Stimulated activated CD4-positive, alpha-beta T cell treated with anti-CD3 and anti-CD28 coated beads, TNF-alpha, amount 100 ng/mL, for 24 hours (primary cell): ENCODE results near the gene C19orf47.
"Not testable (repeated sequence)": the region's sequence is repeated elsewhere in the genome, so short reads cannot be mapped to it uniquely, and the experiment has no call there.

ENCODE experiments used
- DNase-seq, 3 experiments: peaks; one replicate each; pipeline ENCODE4 v3.0.0-alpha.2; 2020; ENCODE audit warnings: low read depth in 3 of 3

C19orf47 gene

DNA sequence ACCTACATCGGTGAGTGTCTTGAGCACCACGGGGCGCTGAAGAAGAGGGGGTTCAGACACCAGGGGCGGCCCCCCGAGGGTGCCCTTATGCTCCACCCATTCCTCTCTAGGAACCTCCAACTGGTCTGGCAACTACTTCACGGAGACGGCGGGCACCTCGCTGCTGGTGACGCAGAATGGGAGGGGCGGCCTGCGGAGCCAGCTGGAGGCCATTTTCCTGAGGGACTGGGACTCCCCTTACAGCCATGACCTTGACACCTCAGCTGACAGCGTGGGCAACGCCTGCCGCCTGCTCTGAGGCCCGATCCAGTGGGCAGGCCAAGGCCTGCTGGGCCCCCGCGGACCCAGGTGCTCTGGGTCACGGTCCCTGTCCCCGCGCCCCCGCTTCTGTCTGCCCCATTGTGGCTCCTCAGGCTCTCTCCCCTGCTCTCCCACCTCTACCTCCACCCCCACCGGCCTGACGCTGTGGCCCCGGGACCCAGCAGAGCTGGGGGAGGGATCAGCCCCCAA is 29.7 kb upstream of the C19orf47 start:
- DNase-seq = no peak

DNA sequence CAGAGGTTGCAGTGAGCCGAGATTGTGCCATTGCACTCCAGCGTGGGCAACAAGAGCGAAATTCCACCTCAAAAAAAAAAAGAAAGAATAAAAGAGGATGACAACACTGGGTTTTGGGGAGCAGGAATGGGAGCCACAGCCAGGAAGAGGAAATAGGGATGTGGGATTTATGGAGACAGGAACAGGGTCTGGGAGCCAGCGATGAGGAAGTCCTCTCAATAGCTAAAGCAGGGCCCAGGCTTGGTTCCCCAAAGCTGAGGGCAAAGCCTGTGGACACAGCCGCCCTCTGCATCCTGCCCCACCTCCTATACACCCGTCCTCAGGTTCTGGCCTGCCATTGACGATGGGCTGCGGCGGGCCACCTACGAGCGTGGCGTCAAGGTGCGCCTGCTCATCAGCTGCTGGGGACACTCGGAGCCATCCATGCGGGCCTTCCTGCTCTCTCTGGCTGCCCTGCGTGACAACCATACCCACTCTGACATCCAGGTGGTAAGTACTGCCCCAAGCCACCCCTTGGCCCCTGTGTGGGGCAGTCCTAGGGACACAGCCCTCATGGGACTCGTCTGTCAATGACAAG is 28.2 kb upstream of the C19orf47 start:
- no peak for DNase-seq

- DNase-seq = no peak
Observed at GRCh38 chr19:40374084-40374483, 25.9 kb upstream of the C19orf47 start.

DNA sequence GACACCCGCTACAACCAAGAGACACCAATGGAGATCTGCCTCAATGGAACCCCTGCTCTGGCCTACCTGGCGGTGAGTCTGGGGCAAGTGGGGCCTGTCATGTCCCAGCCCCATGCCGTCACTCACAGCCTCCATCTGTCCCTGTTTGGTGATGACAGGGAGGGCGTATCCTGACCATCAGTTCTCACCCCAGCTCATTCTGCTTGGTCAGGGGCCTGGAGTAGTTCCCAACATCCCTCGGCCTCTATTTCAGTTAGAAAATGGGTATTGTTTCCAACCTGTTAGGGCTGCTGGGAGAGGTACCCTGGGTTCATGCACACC is 23.6 kb upstream of the C19orf47 start:
- no peak for DNase-seq

DNA sequence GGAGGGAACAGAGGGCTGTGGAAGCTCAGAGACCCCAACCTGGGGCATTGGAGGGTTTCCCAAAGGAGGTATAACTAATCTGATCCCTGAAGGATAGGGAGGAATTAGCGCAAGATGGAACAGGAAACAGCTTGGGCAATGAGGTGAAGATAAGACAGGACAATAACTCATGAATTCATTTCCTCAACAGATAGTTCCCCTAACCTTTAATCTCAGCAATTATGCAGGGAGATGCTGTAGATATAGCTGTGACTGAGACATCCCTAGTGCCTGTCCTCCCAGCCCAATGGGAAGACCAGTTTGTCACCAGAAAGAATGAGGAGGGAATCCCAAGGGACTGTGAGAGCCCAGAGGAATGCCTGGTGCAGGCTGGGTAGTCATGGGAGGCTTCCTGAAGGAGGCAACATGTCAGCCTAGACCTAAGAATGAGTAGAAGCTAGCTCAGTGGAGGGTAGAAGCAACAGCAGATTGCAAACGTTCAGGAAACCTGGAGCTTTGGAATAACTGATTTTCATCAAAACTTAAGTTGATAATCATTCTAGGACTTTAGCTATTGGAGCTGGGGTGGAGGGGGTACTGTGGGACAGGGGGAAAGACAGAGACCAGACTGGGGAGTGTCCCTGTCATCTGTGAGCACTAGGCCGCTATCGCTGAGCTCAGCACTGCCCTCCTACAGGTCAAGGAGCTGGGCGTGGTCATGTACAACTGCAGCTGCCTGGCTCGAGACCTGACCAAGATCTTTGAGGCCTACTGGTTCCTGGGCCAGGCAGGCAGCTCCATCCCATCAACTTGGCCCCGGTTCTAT is 23.0 kb upstream of the C19orf47 start:
- no peak for DNase-seq

GRCh38 chr19:40370253-40370652 is 22.1 kb upstream of the C19orf47 start:
- DNase-seq = not testable (repeated sequence)

- DNase-seq = no peak
Observed at GRCh38 chr19:40369797-40370196, 21.6 kb upstream of the C19orf47 start.

DNA sequence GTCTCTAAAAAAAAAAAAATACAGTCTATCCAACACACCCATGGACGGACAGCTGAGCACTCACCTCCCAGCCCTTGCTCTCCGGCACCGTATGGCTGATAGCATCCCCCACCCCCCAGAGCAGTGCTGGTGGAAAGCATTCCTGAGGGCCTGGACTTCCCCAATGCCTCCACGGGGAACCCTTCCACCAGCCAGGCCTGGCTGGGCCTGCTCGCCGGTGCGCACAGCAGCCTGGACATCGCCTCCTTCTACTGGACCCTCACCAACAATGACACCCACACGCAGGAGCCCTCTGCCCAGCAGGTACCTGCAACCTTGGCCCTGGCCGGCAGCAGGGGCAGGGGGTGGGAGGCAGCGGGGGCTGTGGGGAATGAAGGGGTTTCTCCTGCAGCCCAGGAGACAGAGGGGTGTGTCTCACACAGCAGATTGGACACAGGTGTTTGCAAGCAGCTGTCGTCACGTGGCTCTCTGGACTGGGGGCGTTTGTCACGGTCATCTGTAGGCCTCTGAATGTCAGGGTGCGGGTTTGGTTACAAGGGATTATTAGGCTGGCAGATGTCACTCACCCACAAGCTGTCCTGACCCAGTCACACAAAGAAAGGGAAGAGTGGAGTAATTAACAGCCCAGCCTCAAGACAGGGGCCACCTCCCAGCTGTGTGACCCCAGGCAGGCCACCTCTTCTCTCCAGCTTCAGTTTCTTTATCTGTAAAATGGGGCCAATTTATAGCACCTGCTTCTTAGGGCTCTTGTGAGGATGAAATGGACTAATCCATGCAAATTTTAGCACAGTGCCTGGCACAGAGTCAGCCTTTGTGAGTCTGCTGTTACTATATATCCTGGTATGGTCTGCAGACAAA is 19.6 kb upstream of the C19orf47 start:
- no peak for DNase-seq

DNA sequence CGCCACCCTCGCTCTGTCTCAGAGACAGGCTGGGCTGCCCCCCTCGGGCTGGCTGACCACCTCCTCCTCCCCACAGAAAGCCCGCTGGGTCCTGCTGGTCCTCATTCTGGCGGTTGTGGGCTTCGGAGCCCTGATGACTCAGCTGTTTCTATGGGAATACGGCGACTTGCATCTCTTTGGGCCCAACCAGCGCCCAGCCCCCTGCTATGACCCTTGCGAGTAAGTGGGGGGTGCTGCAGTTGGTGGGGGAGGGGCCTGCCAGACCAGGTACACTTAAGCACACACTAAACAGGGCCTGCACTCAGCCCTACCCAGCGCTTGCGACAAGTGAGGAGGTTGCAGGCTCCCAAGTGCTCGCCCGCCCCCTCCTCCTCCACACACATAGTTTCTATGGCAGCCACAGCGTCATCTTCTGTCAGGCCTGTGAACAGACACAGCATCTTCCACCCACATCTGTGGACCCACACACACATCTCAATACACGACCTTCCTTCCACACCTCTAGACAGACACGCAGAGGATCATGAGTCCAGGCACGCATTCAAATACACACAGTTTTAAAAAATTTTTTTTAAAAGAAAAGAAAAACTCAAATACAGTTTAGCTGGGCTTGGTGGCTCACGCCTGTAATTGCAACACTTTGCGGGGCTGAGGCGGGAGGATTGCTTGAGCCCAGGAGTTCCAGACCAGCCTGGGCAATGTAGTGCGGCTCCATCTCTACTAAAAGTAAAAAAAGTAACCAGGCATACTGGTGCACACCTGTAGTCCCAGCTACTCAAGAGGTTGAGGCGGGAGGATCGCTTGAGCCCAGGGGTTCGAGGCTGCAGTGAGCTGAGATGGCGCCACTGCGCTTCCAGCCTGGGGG is 18.7 kb upstream of the C19orf47 start:
- DNase-seq = no peak

GRCh38 chr19:40365613-40366401 is 17.6 kb upstream of the C19orf47 start:
- peak in 2 of 3 experiments; percentile 22 to 68 for DNase-seq

DNA sequence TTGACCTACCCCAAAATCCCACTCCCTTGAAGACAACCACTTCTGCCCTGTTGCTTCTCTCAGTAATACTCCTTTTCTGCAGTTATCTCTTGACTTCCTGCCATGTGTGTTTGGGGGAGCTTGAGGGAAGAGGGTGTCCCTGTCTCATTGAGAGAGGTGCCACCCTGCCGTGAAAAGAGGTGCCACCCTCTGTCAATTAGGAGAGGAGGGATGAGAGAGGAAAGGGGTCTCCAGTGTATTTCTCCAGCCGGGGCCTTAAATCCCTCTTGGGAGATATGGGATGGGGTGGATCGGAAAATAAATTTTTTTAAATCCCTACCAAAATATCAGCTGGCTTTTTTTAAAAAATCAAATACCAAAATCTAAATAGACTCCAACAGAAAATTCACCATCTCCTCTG is 16.8 kb upstream of the C19orf47 start:
- no peak for DNase-seq

DNA sequence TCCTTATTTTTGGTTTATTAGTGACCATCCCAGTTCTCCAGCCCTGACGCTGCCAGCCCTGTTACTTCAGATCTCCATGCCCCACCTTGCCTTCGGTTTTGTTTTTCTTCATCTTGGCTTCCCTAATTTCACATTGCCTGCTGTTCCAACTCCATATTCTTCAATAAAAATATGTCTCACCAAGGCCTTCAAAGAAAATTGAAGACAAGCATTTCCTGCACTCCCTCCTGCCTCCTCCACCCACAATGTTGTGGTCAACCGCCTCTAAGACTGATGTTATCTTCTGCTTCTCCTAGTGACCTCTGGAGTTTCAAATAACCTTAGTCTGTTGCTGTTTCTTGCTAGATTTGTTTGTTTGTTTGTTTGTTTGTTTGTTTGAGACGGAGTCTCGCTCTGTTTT is 14.9 kb upstream of the C19orf47 start:
- DNase-seq = no peak

GRCh38 chr19:40362160-40362559 is 14.0 kb upstream of the C19orf47 start:
- no peak for DNase-seq

GRCh38 chr19:40360708-40361241 is 12.6 kb upstream of the C19orf47 start:
- no peak for DNase-seq

DNA sequence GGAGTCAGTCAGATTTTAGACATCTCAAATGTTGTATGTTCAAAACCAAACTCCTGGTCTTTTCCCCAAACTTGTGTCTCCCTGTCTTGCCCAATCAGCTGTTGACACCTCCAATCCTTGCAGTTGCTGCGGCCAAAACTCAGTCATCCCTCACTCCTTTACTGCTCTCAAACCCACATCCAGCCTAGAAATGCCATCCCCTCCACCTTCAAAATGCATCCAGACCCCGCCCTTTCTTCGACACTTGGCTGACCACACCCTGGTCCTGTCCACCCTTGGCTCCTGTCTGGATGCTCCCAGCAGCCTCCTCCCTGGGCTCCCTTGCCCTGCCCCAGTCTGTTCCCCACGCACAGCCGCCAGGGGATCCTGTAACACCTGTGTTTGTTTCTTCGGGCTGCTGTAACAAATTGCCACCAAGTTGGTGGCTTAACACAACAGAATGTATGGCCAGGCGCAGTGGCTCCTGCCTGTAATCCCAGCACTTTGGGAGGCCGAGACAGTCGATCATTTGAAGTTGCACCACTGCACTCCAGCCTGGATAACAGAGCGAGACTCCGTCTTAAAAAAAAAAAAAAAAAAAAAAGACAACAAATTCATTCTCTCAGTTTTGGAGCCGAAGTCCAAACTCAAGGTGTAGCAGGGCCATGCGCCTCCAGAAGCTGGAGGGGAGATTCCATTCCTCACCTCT is 12.0 kb upstream of the C19orf47 start:
- DNase-seq = no peak

GRCh38 chr19:40358773-40359172 is 10.6 kb upstream of the C19orf47 start:
- DNase-seq = no peak

DNA sequence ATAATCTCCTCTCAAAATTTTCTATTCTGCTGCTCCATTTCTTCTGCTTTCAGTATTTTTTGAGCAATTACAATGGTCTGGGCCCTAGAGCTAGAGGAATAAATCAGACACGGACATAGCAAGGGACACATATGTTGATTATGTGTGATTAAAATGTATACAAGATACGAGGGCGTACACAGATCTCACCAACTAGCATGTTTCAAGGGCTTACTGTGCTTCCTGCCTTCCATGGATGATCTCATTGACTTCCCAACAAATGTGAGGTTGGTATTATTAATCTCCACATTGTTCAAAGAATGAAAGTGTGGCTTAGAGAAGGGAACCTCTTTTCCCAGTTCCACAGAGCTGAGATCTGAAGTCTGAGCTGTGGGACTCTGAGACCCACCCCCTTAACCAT is 9.4 kb upstream of the C19orf47 start:
- no peak for DNase-seq

GRCh38 chr19:40356681-40357595 is 8.7 kb upstream of the C19orf47 start:
- no peak for DNase-seq
